Pons (tissue), 1 donor: Measurements from ENCODE around the gene SLC30A2.

Source experiments
- DNase-seq: peaks from one replicate; pipeline ENCODE4 v3.0.0-alpha.2; 2016; ENCODE audit warnings: low spot score

The SLC30A2 gene

GRCh38 chr1:25996966-25997827 is 48.7 kb downstream of the SLC30A2 start:
- DNase-seq = peak; percentile 76

- no peak for DNase-seq
Measured at GRCh38 chr1:25994402-25995150, 51.3 kb downstream of the SLC30A2 start.

GRCh38 chr1:25993197-25993951 is 52.5 kb downstream of the SLC30A2 start:
- no peak for DNase-seq

- no peak for DNase-seq
Measured at GRCh38 chr1:25992689-25993171, 53.2 kb downstream of the SLC30A2 start.

GRCh38 chr1:25991937-25992688 is 53.8 kb downstream of the SLC30A2 start:
- no peak for DNase-seq

GRCh38 chr1:25990702-25991395 is 55.1 kb downstream of the SLC30A2 start:
- no peak for DNase-seq

- no peak for DNase-seq
Measured at GRCh38 chr1:25990251-25990650, 55.7 kb downstream of the SLC30A2 start.

- no peak for DNase-seq
Measured at GRCh38 chr1:25989440-25990234, 56.3 kb downstream of the SLC30A2 start.

GRCh38 chr1:25987951-25988350 is 58.0 kb downstream of the SLC30A2 start:
- DNase-seq = no peak
